ENCODE data around the gene PIGT. TPM values are rescaled to one million over a fixed set of nuclear protein-coding genes. Genes with fewer than 3 reads are reported as not detected.

The PIGT gene
- total and polyA plus RNA-seq, 10 of the 15 experiments (the other 5 are each of a cell fraction or from before 2014, with no cell fraction given) = 18.6 to 66.0 (median 35.3) TPM

GRCh38 chr20:45432294-45432693 lies 16.4 kb downstream of the PIGT start (continued):
- TF ChIP-seq CUX1 (IDR thresholded peaks at IDR 0.05; ENCODE audit: insufficient replicate concordance, low read depth, low read length) = no peak
- TF ChIP-seq ZNF274 (IDR thresholded peaks at IDR 0.05; ENCODE audit: insufficient read depth, insufficient read length) = no peak
- no peak for TF ChIP-seq CBX3 (IDR thresholded peaks at IDR 0.05; ENCODE audit: borderline replicate concordance, low read depth)
- TF ChIP-seq ETV6 (conservative IDR thresholded peaks at IDR 0.05 in 1 of 2, IDR thresholded peaks at IDR 0.05 in 1 of 2; ENCODE audit: borderline replicate concordance in 1 of 2, low read depth in 1 of 2) = peak in 1 of 2 experiments; percentile 86; a peak in 2 of 4 replicates
- TF ChIP-seq YY1 (IDR thresholded peaks at IDR 0.05; ENCODE audit: low read depth, low read length) = peak; percentile 44; the same call in 1 of the 2 replicates
- no peak for TF ChIP-seq USF2 (IDR thresholded peaks at IDR 0.05; ENCODE audit: borderline replicate concordance, low read depth, low read length)
- no peak for TF ChIP-seq E4F1 (IDR thresholded peaks at IDR 0.05; ENCODE audit: borderline replicate concordance, partially characterized antibody)
- TF ChIP-seq FOXM1 (IDR thresholded peaks at IDR 0.05; ENCODE audit: low read depth, low read length) = peak; percentile 45; the same call in 1 of the 2 replicates
- no peak for TF ChIP-seq MTA3 (IDR thresholded peaks at IDR 0.05; ENCODE audit: borderline replicate concordance, low read length)
- no peak for TF ChIP-seq SMC3 (IDR thresholded peaks at IDR 0.05; ENCODE audit: borderline replicate concordance, low read length)
- TF ChIP-seq ZBTB4 (CRISPR knock-in tag; IDR thresholded peaks at IDR 0.05) = no peak
- TF ChIP-seq ZBED1 (IDR thresholded peaks at IDR 0.05; ENCODE audit: borderline replicate concordance) = no peak
- TF ChIP-seq CBX5 (IDR thresholded peaks at IDR 0.05; ENCODE audit: low read depth) = 0 out of 2 replicates have a peak, but pooled peaks have one; percentile 51
- TF ChIP-seq SRF (IDR thresholded peaks at IDR 0.05; ENCODE audit: low read depth in 2 of 2, low read length in 2 of 2) = no peak
- peak; percentile 46; the same call in 1 of the 2 replicates for TF ChIP-seq DPF2 (IDR thresholded peaks at IDR 0.05)
